GM18511 (cell line): ENCODE measurements around the gene B3GAT1.

ENCODE experiments used
- ATAC-seq: cut with Tn5 transposase; IDR thresholded peaks from one replicate; pipeline ENCODE4 v1.9.1; 2021; ENCODE audit warnings: mild to moderate bottlenecking, moderate library complexity; ENCODE audit not compliant: unreplicated experiment

Gene B3GAT1

GRCh38 chr11:134442246-134442645 is 30.2 kb upstream of the B3GAT1 start:
- no peak for ATAC-seq

DNA sequence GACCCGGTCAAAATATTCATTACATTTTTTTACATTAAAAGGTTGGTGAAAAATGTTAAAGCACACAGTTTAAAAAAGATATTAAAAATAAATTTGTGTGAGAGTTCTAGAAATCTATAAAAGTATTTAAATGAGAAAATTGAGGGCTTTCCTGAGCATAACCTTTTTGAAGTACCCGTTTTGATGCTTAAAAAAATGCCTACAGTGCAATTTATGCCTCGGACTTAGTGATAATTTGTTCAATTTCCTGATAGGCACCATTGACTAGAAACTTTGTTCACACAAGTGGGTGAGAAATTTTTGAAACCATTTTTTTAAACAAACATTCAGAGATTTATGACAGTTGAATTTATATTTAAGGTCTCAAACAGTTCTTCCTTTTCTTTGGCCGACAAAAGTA is 29.7 kb upstream of the B3GAT1 start:
- no peak for ATAC-seq

DNA sequence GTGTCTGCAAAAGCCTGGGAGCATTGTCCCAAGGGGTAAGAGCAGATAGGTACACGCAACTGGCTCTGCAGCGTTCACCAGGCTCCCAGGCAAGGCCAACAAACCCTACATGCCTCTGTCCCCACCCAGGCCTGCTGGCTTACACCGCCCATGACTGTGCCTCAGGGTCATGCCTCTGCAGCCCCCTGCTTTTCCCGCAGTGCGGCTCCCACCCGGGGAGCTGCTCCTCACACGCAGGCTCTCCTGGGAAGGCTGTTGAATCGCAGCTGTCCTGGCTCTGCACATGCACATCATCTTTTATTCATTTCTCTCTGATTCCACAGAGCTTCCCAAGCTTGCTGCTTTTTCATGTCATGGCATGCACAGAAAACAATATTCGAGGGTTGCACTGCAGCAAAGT is 29.2 kb upstream of the B3GAT1 start:
- no peak for ATAC-seq

GRCh38 chr11:134440851-134441250 is 28.8 kb upstream of the B3GAT1 start:
- ATAC-seq: no peak

DNA sequence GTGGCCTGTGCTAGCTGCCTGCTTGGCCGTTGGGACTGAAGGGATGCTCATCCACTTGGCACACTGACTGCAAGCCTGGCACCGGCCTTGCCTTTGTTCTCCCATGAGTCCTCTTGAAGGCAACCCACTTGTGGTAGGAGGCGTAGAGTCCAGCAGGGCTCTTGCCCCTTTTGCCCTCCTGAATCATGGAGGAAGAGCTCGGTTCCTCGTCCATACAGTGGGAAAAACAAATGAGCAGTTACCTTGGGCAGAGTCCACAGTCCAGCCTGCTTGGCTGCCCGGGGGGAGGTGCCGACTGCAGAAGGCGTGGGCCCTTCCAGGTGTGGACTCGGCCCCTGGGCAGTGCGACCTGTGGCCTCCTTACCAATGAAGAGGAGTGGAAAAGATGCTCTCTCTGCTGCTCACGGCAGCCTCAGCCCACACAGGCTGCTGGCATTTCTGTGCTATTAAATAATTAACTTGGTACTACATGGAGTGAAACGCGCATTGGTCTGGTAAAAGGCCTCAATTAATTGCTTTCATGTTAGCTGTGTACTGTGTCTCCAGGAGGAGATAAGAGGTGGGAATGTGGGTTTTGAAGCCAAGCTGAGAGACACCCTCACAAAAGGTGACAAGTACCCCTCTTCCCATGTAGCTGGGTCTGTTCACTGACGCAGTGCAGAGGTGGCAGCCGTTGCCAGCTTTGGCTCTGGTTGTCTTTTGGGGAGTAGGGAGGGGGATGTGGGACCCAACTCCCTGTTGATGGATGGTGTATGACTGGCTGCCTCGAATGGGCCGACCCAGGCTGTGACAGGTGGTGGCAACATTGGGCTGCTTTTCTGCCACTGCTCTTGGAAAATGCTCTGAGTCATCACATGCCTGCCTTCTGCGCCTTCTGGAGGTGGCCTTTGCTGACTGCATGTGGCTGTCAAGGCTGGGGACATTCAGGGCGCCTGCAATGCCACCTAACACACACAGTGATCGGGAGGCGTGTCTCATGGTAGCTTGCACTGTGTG is 26.8 kb upstream of the B3GAT1 start:
- no peak for ATAC-seq

- no peak for ATAC-seq
Observed at GRCh38 chr11:134437821-134438220, 25.8 kb upstream of the B3GAT1 start.

GRCh38 chr11:134436781-134437180 is 24.7 kb upstream of the B3GAT1 start:
- no peak for ATAC-seq

DNA sequence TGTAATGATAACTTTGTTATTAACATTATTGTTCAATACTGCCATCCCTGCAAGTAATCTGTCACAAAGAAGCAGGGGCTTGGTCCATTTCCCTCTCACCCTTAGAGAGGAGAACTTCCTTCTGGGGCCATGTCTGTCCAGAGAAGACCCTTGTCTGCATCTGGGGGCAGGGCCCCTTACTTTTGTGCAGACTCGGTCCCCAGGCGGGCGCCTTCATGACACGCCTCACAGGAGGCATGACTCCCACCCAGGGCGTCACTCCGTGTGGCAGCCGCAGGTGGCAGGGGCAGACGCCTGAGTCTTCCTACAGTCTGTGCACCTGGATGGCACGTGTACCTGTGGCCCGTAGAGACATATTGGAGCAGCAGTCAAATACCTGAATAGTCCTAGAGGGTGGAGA is 21.8 kb upstream of the B3GAT1 start:
- no peak for ATAC-seq

DNA sequence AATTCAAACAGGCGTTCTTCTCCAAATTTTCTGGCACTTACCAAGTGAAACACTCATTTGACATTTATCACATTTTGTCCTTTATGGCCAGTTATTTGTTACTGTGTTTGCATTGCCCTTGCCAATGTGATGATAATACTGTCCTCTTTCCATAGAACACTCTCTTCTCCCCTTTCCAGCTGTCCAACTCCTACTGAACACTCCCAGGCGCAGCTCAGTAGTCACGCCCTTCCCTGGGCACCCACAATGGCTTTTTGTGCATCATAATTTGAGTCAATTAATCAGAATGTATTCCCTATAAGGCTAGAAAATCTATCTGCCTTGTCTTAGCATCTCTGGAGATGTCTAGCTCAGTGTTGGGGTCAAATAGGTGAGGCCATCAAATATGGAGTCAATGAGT is 21.2 kb upstream of the B3GAT1 start:
- ATAC-seq: no peak

DNA sequence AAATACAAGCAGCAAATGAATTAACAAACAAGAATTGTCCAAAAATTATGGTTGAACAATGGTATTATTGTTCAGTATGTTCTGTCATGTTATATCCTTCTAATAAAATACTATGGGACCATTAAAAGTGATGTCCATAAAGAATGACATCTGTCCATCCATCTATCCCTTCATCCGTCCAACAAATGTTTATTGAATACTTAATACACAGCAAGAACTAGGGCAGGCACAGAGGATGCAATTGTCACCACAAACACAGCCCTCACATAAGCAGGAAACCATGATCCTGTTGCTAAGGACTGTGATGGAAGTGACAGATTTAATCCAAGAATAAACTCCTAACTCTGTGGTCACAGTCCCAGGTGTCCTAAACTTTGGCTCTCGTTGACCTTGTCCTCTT is 20.7 kb upstream of the B3GAT1 start:
- ATAC-seq: no peak

DNA sequence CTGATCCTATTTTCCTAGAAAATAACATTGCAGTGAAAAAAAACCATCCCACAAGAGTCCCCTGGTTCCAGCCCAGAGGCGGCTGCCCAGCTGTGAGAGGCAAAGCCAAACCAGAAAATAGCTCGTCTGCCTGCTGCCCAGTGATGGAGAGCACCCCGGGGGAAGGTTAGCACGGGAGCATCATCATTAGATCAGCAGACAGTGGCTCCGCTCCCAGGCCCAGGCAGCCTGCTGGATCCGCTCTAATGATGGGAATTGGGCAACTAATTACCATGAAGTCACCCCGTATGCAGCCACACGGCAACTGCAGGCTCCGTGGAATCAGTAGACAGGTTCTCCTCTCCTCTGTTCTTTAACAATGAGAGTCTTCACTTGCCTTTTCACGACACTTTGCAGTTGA is 17.1 kb upstream of the B3GAT1 start:
- ATAC-seq: no peak

DNA sequence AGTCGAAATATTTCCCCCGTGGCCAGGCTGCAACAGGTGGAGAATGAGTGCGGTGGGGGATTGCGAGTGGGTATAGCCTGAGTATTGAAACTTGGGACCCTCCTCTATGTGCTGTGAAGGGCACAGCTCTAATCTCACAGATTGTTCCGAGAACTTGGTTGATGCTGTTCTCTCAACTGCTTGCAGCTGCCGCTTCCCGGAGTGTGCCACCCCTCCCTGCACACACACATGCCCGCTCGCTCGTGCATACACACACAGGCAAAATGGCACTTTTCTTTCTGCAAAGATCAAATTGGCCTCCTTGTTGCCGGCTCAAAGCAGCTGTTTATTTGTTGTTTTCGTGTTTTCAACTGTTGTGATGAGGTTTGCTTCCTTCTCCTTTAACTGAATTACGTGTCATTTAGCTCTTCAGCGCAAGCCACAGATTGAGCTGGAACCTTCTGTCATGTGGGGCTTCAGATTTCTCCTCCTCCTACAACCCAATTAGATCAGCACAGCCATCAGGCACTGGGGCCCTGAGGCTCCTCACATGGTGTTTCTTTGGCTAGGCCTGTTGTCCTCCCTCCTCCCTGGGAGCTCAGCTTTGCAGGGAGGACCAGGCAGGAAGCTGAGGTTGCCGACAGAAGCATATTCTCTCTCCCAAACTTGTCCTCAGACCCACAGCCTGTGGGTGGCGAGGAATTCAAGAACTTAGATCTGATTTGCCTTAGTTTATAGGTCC is 13.9 kb upstream of the B3GAT1 start:
- ATAC-seq: no peak

DNA sequence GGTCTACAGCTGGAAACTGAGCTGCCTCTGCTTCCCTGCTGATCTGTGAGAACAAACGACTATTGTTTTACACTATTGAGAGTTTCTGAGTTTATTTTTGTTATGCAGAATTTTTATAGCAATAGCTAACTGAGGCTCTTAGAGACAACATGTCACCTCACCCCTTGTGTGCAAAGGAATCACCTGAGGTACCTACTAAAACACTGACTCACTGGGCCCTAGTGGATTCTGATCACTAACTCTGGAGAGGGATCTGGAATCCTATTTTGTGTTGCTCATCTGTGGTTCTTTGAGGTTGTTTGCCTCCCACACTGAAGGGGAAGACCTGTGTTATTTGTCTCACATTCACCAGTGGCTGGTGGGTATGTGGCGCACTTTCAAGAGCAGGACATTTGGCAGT is 13.4 kb upstream of the B3GAT1 start:
- no peak for ATAC-seq

- no peak for ATAC-seq
Observed at GRCh38 chr11:134423106-134423505, 11.1 kb upstream of the B3GAT1 start.

GRCh38 chr11:134417871-134418840 is 6.1 kb upstream of the B3GAT1 start:
- ATAC-seq: no peak

DNA sequence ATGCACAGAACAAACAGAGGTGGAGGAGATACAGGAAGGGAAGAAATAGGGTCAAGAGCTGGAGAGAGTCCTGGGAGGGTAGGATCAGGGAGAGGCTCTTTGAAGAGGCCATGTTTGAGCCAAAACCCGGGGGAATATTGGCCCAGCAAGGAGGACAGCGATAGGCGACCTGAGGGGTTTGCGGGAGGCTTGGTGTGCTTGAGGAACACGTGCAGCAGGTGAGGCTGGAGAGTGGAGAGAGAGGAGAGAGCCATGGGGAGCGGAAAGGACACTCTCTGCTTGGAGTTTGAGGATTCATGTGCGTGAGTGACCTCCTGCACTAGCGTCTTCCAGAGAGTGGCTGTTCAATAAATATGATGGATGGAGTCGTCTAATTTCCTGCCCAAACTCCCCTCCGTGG is 4.7 kb upstream of the B3GAT1 start:
- no peak for ATAC-seq

GRCh38 chr11:134414766-134415765 is 3.0 kb upstream of the B3GAT1 start:
- ATAC-seq: no peak

GRCh38 chr11:134413826-134414731 is 2.0 kb upstream of the B3GAT1 start:
- no peak for ATAC-seq
